NCI-H345 (cell line): ENCODE results near the gene ATG4A.

Experiments used
- DNase-seq: peaks from one replicate; lab custom pipeline; 2025; lab: John Stamatoyannopoulos, UW

The ATG4A gene

GRCh38 chrX:108168961-108169740 is 77.6 kb downstream of the ATG4A start:
- no peak for DNase-seq

DNA sequence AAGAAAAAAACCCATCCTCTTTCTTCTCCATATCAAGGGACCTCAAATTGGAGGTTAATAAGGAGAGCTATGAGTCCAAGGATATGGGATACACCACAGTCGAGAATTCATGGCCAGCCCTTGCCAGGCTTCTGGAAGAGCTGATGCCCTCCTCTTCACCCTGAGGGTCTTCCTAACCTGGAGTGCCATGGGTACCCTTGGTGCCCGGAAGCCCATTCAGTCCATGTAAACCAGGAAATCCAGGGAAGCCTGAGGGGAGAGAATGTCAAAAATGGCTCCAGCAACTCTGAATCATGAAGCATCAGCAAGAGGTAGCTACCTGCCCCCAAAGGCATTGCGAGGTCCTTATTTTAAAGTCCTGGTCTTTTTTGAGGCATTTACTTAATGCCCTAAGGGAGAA is 78.2 kb downstream of the ATG4A start:
- no peak for DNase-seq

GRCh38 chrX:108171671-108172070 is 80.1 kb downstream of the ATG4A start:
- no peak for DNase-seq

DNA sequence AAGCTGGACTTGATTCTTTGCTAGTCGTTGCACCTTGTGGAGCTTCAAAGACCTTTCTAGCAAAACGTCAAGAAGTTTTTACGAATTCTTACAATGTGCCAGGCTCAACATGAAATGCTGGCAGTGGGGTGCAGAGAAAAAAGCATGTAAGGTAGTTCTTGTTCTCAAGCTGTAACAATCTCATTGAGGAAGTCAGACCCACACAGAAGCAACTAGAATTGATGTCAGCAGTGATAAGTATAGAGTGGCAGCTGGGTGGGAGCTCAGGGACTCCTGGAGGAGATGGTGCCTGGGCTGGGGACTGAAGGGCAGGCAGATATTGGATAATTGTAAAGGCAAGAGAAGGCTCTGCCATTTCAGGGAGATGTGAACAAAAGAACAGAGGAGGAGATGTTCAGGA is 82.3 kb downstream of the ATG4A start:
- DNase-seq, result no peak

GRCh38 chrX:108177351-108178142 is 86.0 kb downstream of the ATG4A start:
- no peak for DNase-seq

DNA sequence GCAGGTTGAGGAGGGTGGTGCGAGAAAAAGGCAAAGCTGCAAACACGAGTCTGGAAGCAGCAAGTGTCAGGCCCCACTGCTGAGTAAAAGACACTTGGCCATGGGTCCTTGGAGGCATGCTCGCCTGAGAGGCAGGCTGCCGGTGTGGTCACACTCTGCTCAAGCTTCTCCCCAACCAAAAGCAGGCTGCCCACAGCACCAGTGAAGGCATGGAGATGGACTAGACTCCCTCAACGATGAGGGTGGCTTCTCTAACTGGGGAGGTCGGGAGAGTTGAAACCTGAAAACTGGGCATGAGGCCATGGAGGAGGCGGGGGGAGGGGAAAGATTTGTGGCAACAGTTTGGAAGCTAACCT is 86.5 kb downstream of the ATG4A start:
- DNase-seq, result no peak

GRCh38 chrX:108186811-108187210 is 95.2 kb downstream of the ATG4A start:
- no peak for DNase-seq

DNA sequence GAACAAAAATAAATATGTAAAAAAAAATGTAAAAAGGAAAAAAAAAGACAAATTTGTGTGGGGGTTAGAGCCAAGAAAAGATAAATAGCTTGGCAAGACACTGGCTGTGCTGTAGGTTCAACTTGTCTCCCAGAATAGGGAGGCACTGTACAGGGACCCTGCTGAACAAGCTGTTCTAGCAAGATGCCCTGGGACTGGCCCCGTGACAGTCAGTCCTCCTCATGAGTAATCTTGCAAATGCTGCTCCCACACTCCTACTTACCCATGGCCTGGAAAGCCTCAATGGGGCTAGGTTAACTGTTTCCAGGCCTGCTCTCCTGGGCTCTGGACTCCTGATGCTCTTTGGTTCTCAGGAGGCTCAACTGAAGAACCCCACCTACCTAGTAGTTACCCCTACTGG is 106.8 kb downstream of the ATG4A start:
- DNase-seq, result no peak

GRCh38 chrX:108199041-108199440 is 107.5 kb downstream of the ATG4A start:
- DNase-seq, result no peak

- peak; percentile 36 for DNase-seq
Observed at GRCh38 chrX:108199691-108200090, 108.1 kb downstream of the ATG4A start.

DNA sequence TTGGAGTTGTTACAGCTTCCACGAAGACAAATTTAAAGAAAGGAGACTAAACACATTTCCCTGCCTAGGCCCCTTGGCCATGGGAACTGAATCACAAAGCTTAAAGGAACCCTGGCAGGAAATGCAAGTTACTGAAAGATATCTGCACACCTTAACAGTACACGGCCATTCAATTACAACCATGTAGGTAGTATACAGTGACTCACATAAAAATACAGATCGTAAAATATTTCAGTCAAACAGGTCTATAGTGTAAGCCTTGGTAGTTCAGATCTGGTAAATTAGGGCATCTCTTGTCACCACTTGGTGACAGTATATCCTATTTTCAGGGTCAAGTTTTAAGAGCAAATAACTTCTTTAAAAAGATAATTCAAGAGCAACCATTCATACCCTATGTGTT is 112.0 kb downstream of the ATG4A start:
- DNase-seq, result no peak
